ENCODE results near the gene FKBP1A.

FKBP1A gene

GRCh38 chr20:1331801-1332453, 60.9 kb downstream of the FKBP1A start:
- peak; percentile 7 for DNase-seq (ENCODE audit: low spot score)

GRCh38 chr20:1331101-1331500, 61.8 kb downstream of the FKBP1A start:
- peak; percentile 23 for DNase-seq (ENCODE audit: low spot score)

GRCh38 chr20:1330075-1330830, 62.6 kb downstream of the FKBP1A start:
- peak; percentile 18 for DNase-seq (ENCODE audit: low spot score)

- DNase-seq (ENCODE audit: low spot score): peak; percentile 29
Observed at GRCh38 chr20:1328680-1329330, 64.0 kb downstream of the FKBP1A start, which contains the start of gene SDCBP2. Gene SDCBP2 (minus strand): TSS chr20:1329139. CDS start chr20:1320416, 8,723 bp downstream.

- peak; percentile 38 for DNase-seq (ENCODE audit: low spot score)
Observed at GRCh38 chr20:1327827-1328679, 64.8 kb downstream of the FKBP1A start.

GRCh38 chr20:1327241-1327653, 65.6 kb downstream of the FKBP1A start:
- peak; percentile 36 for DNase-seq (ENCODE audit: low spot score)

- peak; percentile 21 for DNase-seq (ENCODE audit: low spot score)
Observed at GRCh38 chr20:1326031-1326930, 66.6 kb downstream of the FKBP1A start.

- DNase-seq (ENCODE audit: low spot score): peak; percentile 98
Observed at GRCh38 chr20:1325173-1326030, 67.5 kb downstream of the FKBP1A start.

GRCh38 chr20:1324598-1325172, 68.2 kb downstream of the FKBP1A start:
- no peak for DNase-seq (ENCODE audit: low spot score)

- DNase-seq (ENCODE audit: low spot score): no peak
Observed at GRCh38 chr20:1323830-1324597, 68.8 kb downstream of the FKBP1A start.

GRCh38 chr20:1323256-1323655, 69.6 kb downstream of the FKBP1A start:
- no peak for DNase-seq (ENCODE audit: low spot score)

- DNase-seq (ENCODE audit: low spot score): no peak
Observed at GRCh38 chr20:1322511-1323245, 70.2 kb downstream of the FKBP1A start.

- DNase-seq (ENCODE audit: low spot score): no peak
Observed at GRCh38 chr20:1321654-1321939, 71.3 kb downstream of the FKBP1A start.

- no peak for DNase-seq (ENCODE audit: low spot score)
Observed at GRCh38 chr20:1320902-1321653, 71.8 kb downstream of the FKBP1A start.

- no peak for DNase-seq (ENCODE audit: low spot score)
Observed at GRCh38 chr20:1320016-1320415, 72.8 kb downstream of the FKBP1A start.

GRCh38 chr20:1319462-1319861, 73.4 kb downstream of the FKBP1A start:
- no peak for DNase-seq (ENCODE audit: low spot score)

GRCh38 chr20:1319051-1319450, 73.8 kb downstream of the FKBP1A start:
- no peak for DNase-seq (ENCODE audit: low spot score)

All from ecto neural progenitor cell (in vitro differentiated cells).